ENCODE data around the gene PTPRCAP.

- TF ChIP-seq, protein P1, sequence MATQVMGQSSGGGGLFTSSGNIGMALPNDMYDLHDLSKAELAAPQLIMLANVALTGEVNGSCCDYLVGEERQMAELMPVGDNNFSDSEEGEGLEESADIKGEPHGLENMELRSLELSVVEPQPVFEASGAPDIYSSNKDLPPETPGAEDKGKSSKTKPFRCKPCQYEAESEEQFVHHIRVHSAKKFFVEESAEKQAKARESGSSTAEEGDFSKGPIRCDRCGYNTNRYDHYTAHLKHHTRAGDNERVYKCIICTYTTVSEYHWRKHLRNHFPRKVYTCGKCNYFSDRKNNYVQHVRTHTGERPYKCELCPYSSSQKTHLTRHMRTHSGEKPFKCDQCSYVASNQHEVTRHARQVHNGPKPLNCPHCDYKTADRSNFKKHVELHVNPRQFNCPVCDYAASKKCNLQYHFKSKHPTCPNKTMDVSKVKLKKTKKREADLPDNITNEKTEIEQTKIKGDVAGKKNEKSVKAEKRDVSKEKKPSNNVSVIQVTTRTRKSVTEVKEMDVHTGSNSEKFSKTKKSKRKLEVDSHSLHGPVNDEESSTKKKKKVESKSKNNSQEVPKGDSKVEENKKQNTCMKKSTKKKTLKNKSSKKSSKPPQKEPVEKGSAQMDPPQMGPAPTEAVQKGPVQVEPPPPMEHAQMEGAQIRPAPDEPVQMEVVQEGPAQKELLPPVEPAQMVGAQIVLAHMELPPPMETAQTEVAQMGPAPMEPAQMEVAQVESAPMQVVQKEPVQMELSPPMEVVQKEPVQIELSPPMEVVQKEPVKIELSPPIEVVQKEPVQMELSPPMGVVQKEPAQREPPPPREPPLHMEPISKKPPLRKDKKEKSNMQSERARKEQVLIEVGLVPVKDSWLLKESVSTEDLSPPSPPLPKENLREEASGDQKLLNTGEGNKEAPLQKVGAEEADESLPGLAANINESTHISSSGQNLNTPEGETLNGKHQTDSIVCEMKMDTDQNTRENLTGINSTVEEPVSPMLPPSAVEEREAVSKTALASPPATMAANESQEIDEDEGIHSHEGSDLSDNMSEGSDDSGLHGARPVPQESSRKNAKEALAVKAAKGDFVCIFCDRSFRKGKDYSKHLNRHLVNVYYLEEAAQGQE (IDR thresholded peaks at IDR 0.05; ENCODE audit: insufficient read depth in 1 of 2, low read depth in 2 of 2, low read length in 2 of 2): no peak
- no peak for TF ChIP-seq TAF1 (IDR thresholded peaks at IDR 0.05; ENCODE audit: borderline replicate concordance, insufficient read depth, low read length)
These were observed 2.1 kb upstream of the PTPRCAP start for GRCh38 chr11:67439321-67440228.
